Measurements from ENCODE around the gene FUT7. TPM values are rescaled to one million over a fixed set of nuclear protein-coding genes. Genes with fewer than 3 reads are reported as not detected.
A peak's percentile ranks its signal among the peaks of the same experiment; 100 is the strongest.

Gene FUT7
- total and polyA plus RNA-seq, 9 of the 15 experiments (the other 6 are each of a cell fraction or from before 2014, with no cell fraction given) = not detected

GRCh38 chr9:136996361-136997292 is 35.3 kb downstream of the FUT7 start, which contains the start of gene CLIC3 (continued):
- no peak for TF ChIP-seq JUND (IDR thresholded peaks at IDR 0.05; ENCODE audit: borderline replicate concordance, low read depth, low read length)
- no peak for TF ChIP-seq JUND (tag; IDR thresholded peaks at IDR 0.05; ENCODE audit: borderline replicate concordance, low read depth, low read length)
- no peak for TF ChIP-seq HNRNPLL (IDR thresholded peaks at IDR 0.05; ENCODE audit: low read depth, low read length, poor library complexity, severe bottlenecking)
- no peak for TF ChIP-seq RBM22 (IDR thresholded peaks at IDR 0.05; ENCODE audit: low read depth, low read length, poor library complexity, severe bottlenecking)
- no peak for TF ChIP-seq E2F1 (CRISPR knock-in tag; IDR thresholded peaks at IDR 0.05)
- TF ChIP-seq DIDO1 (tag; IDR thresholded peaks at IDR 0.05; ENCODE audit: low read depth) = no peak
- 0 out of 2 replicates have a peak, but pooled peaks have one; percentile 46 for TF ChIP-seq FOXK1 (CRISPR knock-in tag; IDR thresholded peaks at IDR 0.05; ENCODE audit: borderline replicate concordance)
- 0 out of 2 replicates have a peak, but pooled peaks have one; percentile 16 for TF ChIP-seq HBP1 (CRISPR knock-in tag; IDR thresholded peaks at IDR 0.05)
- TF ChIP-seq ZNF780A (CRISPR knock-in tag; IDR thresholded peaks at IDR 0.05) = no peak
- peak in 2 of 3 experiments; percentile 56 to 62 for TF ChIP-seq YY1 (IDR thresholded peaks at IDR 0.05; ENCODE audit: borderline replicate concordance in 1 of 3, control insufficient read depth in 1 of 3, extremely low read depth in 1 of 3, insufficient read depth in 3 of 3, insufficient read length in 1 of 3, insufficient replicate concordance in 2 of 3, low read depth in 1 of 3, low read length in 2 of 3)
- peak; percentile 27 for TF ChIP-seq HMGN3 (IDR thresholded peaks at IDR 0.05; ENCODE audit: borderline replicate concordance, extremely low read depth, insufficient read length, low read depth, low read length)
- TF ChIP-seq ZNF121 (CRISPR knock-in tag; conservative IDR thresholded peaks at IDR 0.05) = no peak
- no peak for TF ChIP-seq THAP12 (CRISPR knock-in tag; IDR thresholded peaks at IDR 0.05)
- TF ChIP-seq TAF7 (tag; IDR thresholded peaks at IDR 0.05) = no peak
- 0 out of 2 replicates have a peak, but pooled peaks have one; percentile 39 for TF ChIP-seq SUPT5H (IDR thresholded peaks at IDR 0.05)
- TF ChIP-seq IRF1 (CRISPR knock-in tag; IDR thresholded peaks at IDR 0.05; ENCODE audit: borderline replicate concordance) = no peak
- TF ChIP-seq ZNF57 (CRISPR knock-in tag; IDR thresholded peaks at IDR 0.05) = no peak
- no peak for TF ChIP-seq RB1 (IDR thresholded peaks at IDR 0.05; ENCODE audit: low read depth)
- no peak for TF ChIP-seq ZNF165 (CRISPR knock-in tag; IDR thresholded peaks at IDR 0.05; ENCODE audit: borderline replicate concordance)
- no peak for TF ChIP-seq EZH2 (IDR thresholded peaks at IDR 0.05; ENCODE audit: borderline replicate concordance, low read depth, low read length)
- TF ChIP-seq ZKSCAN1 (IDR thresholded peaks at IDR 0.05; ENCODE audit: low read depth, low read length) = no peak
